KOPT-K1 (cell line): ENCODE measurements around the gene FSD1.

Source experiments
- H3K27ac ChIP-seq: fragments of 200-600 bp; sonication (generic); 2 replicates; pipeline ENCODE4 v1.5.1; 2016; ENCODE audit warnings: antibody characterized with exemption, mild to moderate bottlenecking, low read depth, low read length; ENCODE audit not compliant: poor library complexity, severe bottlenecking
- H3K36me3 ChIP-seq: fragments of 200-600 bp; sonication (generic); 2 replicates; pipeline ENCODE4 v1.5.1; 2017; ENCODE audit warnings: antibody characterized with exemption, mild to moderate bottlenecking, low read length, moderate library complexity; ENCODE audit not compliant: insufficient read depth
- H3K9me3 ChIP-seq: fragments of 200-600 bp; sonication (generic); 2 replicates; pipeline ENCODE4 v1.5.1; 2017; ENCODE audit warnings: antibody characterized with exemption, low read length, mild to moderate bottlenecking; ENCODE audit not compliant: insufficient read depth, poor library complexity, severe bottlenecking

The FSD1 gene

DNA sequence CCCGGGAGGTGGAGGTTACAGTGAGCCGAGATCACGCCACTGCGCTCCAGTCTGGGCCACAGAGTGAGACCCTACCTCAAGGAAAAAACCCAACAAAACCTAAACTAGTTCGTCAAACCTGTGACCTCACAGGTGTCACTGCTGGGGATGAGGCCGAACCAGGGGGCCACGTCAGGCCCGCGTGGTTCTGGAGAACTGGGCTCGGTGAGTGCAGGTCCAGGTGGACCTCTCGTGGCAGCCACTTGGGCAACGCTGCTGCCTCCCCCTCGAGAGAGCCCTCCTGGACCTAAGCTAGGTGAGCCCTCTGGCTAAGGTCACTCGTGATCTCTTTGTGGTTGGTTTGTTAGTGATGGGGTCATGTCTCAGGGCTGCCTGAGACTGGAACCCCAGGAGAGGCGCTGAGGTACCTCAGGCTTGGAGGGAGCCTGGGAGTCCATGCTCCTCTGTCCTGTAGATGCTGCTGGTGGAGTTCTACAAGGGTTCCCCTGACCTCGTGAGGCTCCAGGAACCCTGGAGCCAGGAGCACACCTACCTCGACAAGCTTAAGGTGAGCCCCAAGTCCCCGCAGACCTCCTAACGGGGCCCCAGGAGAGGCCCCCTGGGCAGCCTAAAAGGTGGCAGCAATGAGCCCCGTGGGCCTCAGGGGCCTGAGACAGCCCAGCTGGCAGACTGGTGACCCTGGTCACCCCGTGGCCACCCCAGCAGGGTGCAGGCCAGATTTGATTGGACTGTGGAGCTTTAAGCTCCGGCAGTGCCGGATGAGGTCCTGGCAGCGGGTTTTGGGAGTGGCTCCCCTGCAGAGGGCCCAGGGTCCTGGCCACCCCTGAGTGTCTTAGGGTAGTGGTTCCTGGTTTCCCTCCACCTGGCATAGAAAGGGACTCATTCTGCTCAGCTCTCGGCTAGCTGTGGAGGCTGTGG is 54.6 kb downstream of the FSD1 start:
- H3K36me3 ChIP-seq = peaks cover 80% of the 10 kb centered on the region
- no peak overlapping the region for H3K27ac ChIP-seq
- no peaks in the 10 kb centered on the region for H3K9me3 ChIP-seq

DNA sequence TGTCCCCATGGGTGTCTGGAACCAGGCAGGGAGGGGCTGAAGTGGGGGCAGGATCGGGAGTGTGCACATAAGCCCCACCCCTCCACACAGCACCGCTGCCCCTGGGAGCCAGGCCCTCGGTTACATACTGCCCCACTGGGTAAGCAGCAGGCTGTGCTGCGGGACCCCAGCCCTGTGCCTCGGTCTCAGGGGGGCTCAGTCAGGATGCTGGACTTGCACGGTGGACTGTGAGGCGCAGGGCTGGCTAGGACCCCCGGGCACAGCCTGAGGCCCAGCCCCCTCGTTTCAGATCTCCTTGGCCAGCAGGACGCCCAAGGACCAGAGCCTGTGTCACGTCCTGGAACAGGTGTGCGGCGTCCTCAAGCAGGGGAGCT is 55.2 kb downstream of the FSD1 start:
- Histone ChIP-seq H3K9me3 (no peaks in the 10 kb centered on the region), H3K36me3 (peaks cover 83% of the 10 kb centered on the region), H3K27ac (no peak overlapping the region)

DNA sequence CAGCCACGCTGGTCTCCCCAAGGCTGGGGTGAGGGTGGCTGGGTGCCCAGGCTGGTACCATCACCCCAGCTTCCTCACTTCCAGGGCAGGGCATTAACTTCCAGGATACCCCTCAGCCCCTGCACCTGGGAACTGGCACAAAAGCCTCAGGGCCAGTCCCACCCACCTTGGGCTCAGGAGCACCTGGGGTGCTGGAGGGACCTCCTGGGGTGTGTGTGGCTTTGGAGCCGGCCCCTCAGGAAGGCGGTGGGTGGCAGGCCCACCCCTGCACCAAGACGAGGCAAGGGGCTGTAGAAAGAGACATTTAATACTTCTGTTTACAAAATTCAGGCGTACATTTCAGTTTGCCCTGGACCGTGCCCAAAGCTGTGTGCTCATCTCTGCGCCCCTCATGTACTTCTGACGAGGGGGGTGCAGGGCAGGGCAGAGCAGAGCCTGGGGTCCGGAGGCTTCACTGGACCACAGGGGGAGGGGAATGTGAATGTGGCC is 55.7 kb downstream of the FSD1 start:
- Histone ChIP-seq H3K36me3 (peaks cover 86% of the 10 kb centered on the region), H3K9me3 (no peaks in the 10 kb centered on the region), H3K27ac (no peak overlapping the region)

DNA sequence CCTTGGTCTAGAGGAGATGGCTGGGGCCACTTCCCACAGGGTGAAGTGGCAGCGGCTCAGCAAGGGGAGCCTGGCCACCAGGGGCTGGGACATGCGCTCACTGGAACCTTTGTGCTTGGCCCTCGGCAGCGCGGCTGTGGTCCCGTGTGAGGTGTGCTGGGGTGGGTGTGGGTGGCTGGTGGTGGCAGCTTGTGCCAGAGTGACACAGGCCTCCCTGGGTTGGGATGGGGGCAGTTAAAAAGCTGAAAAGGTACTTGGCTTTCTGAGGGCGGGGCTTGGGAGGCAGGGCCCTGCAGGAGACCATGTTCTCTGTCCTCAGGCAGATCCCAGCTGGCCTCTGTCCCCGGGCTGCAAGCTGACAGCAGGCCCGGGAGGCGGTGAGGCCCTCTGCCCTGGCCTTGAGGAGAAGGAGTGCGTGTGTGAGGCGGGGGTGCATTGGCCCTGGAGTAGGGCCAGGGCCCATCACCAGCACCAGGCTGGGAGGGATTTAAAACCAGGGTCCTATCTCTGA is 56.3 kb downstream of the FSD1 start:
- Histone ChIP-seq H3K36me3 (peaks cover 91% of the 10 kb centered on the region), H3K27ac (no peak overlapping the region), H3K9me3 (no peaks in the 10 kb centered on the region)

DNA sequence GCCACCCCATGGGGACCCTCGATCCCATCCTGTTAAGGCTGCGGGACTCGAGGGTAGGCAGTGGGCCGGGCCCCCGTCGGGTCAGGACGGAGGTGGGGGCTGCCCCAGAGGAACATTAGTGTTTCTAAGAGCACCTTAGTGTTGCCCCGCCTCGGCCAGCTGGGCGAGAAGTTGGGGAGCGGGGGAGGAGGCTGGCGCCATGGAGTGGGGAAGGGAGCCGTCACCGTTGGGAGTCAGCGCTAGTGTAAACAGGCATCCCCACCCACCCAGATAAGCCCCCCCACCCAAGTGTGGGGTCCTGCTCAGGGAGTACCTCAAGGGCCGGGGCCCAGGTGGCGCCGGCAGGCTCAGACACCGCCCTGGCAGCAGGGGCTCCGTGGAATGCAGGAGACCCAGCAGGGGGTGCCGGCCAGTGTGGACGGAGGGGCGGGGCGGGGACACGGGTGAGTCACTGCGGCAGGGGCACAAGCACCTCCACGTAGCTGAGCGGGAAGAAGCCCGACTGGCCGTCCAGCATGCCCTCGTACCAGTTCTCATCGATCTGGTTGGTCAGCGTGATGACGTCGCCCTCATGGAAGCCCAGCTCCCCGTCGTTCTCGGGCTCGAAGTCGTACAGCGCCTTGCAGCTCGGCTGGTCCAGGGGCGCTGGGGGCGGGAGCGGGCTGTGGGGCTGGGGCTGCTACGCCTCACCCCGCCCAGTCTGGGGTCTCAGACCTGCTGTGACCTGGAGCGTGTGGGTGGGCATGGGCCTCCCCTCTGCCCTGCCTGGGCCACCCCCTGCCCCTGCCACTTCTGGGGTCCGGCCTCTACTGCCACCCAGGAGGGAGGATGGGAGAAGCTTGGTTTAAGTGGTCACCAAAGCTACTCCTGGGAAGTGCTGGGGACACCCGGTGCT is 57.0 kb downstream of the FSD1 start:
- no peaks in the 10 kb centered on the region for H3K9me3 ChIP-seq
- H3K36me3 ChIP-seq = peaks cover 94% of the 10 kb centered on the region
- H3K27ac ChIP-seq = no peak overlapping the region

DNA sequence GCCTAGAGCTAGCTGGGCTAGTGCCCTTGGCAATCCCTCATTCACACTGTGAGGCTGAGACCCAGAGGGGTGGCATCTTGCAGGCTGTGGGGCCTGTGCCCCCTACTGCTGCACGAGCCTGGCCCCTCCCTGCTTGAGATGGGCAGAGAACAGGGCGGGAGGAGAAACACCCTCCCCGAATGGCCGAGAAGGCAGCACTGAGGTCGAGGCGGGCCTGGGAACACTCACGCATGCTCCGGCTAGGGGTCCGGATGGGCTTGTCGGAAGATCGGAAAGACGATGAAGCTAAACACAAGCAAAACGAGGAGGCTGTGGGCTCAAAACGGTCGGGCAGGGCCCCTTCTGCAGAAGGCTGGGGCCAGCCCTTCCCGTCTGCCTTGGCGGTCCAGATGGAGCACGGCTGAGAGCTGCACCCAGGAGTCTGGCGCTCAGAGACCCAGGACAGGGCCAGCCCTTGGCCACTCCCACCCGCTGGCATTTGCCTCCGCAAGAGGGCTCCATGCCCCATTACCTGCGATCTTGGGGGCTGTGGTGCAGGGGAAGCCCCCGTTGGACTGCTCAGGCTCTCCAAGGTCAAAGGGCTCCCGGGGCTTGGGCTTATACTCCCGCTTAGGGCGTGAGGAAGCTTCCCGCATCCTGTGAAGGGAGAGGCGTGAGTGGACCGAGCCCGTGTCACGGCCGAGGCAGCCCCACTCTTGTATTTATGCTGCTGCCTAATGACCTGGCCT is 57.9 kb downstream of the FSD1 start:
- peaks cover 93% of the 10 kb centered on the region for H3K36me3 ChIP-seq
- H3K27ac ChIP-seq = no peak overlapping the region
- H3K9me3 ChIP-seq = no peaks in the 10 kb centered on the region

DNA sequence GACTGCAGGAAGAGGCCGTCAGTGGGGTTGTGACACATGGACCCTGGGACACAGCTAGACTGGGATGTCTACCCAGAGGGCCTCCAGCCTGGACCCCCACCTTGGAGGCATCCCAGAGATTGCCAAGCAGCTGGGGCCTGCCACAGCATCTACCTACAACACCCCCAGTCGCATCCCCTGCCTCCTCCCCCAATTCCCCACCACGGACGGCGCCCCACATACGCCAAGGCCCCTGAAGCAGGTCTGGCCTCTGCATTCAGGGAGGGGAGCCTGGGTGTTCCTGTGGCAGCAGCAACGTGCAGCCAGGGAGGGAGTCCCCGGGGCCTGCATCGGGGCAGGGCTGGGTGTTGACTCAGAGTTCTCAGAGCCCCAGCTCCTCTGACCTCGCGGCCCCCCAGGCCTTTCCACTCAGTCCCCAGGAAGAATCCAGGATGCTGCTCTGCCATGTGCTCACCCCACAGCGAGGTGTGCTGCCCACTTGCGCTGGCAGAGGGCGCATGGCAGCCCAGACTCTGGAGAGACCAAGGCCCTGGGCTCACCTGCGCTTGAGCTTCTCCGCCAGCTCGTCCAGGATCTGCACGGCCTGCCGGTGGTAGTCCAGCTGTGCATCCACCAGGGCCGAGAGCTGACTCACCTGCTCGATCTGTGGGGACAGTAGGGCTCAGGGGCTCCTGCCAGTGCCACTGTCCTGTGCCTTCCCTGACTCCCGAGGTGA is 58.6 kb downstream of the FSD1 start:
- peaks cover 86% of the 10 kb centered on the region for H3K36me3 ChIP-seq
- H3K27ac ChIP-seq = no peak overlapping the region

DNA sequence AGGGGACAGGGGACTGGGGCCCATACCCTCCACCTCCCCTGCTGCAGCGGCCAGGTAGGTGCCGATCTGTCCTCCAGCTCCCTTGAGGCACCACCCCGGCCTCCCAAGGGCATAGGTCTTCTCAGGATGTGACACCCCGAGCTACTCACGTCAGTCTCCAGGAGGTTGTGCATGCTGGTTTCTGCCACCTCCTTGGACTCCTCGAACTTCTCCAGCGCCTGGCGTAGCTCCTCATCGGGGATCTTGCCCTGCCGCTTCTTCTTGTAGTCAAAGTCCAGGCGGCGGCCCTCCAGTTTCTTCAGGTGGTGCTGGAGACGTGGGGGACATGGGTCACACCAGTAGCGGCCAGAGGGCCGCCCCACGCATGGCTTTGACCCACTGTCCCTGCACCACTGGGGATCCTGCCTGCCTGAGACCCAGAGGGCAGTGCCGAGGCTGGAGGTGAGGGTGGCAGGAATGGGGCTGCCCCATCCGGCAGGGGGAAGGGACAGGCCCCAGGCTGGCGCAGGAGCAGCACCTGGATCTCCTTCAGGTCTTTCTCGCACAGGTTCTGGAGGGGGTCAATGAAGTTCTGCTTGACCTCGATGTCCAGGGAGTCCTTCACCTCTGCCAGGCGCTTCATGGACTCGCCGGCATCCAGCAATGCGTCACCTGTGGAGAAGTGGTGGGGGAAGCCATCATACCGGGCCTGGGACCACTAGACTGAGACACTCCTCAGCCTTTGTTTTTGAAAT is 59.3 kb downstream of the FSD1 start:
- Histone ChIP-seq H3K9me3 (no peaks in the 10 kb centered on the region), H3K27ac (no peak overlapping the region), H3K36me3 (peaks cover 79% of the 10 kb centered on the region)

More for the DNA sequence above, 58.6 kb downstream of the FSD1 start:
- no peaks in the 10 kb centered on the region for H3K9me3 ChIP-seq

DNA sequence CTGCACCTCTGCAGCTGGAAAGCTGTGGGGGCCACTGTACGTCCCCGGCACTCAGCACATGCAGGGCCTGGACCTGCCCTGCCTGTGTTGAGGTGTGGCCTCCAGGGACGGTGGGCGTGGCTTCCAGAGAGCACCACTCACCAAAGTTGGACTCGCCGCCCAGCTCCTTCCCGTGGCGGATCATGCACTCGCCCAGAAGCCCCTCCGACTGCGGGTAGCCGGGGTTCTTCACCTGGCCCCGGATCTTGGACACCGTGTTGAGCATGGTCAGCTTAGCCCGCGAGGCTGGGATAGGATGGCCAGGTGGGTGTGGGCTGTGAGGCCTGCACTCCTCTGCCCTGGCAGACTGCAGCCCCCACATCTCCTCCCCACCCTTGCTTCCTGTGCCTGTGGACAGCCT is 60.9 kb downstream of the FSD1 start:
- peaks cover 63% of the 10 kb centered on the region for H3K36me3 ChIP-seq

DNA sequence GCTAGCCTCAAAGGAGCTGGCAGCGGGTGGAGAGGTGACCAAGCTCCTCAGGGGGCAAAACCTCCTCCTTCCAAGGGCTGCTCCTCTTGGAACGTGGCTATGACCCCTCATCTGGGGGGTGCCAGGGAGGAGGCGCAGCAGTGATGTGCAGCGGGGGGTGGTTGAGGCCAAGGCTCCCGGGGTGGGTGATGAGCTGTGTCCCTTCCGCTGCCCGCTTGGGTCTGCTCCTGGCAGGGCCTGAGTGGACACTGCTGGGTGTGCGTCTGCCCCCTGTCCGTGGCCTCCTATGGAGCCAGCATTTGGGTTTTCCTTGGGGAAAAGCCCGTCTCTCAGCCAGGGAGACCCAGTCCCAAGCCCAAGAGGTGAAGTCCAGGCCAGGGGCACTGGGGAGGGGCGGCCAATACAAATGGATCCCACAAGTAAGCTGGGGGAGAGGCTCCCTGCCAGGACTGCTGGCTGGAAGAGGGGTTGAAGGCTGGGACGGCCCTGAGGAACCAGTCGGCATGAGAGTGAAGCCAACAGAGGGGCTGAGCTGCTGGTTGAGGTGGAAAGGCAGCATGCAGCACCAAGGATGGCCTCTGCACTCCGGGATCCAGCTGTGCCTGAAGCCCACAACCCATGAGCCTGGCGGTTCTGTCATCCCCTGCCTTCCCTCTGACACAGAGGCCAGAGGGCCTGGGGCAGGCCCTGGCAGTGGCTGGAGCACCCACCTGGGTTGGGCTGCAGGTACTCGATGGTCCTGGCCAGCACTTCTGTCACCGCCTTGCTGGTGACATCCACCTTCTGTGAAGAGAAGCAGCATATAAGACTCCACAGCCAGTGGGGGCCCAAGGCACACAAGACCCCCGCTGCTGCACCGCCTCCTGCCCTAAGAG is 61.6 kb downstream of the FSD1 start:
- Histone ChIP-seq H3K36me3 (peaks cover 56% of the 10 kb centered on the region), H3K27ac (no peak overlapping the region), H3K9me3 (no peaks in the 10 kb centered on the region)

More for the DNA sequence above, 60.9 kb downstream of the FSD1 start:
- no peak overlapping the region for H3K27ac ChIP-seq
- no peaks in the 10 kb centered on the region for H3K9me3 ChIP-seq

DNA sequence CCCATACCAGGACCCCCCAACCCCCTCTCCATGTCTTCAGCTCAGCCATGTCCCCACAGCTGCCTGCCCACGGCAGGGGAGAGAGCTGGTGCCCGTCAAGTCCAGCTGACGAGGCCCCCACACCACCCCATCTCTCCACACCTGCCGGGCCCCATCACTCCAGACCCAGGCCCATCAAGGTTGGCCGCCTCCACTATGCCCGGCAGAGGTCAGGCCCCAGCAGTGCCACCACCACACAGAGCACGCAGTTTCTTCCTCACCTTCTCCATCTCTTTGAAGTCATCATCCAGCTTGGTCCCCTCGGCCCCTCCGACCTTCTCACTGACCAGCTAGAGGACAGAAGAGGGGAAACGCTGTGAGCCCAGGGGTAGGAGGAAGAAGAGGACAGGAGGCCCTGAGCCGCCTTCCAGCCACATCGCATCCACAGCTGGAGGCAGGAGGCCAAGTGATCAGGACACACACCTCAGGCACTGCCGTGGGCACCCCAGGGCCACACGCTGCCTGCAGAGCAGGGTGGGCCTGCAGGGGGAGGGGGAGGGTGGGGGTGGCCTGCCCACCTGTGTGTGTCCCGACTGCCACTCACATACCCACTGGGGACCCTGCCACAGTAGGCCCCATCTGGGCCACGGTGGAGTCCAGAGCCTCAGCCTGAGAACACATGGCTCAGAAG is 62.4 kb downstream of the FSD1 start:
- Histone ChIP-seq H3K9me3 (no peaks in the 10 kb centered on the region), H3K36me3 (peaks cover 48% of the 10 kb centered on the region), H3K27ac (no peak overlapping the region)

DNA sequence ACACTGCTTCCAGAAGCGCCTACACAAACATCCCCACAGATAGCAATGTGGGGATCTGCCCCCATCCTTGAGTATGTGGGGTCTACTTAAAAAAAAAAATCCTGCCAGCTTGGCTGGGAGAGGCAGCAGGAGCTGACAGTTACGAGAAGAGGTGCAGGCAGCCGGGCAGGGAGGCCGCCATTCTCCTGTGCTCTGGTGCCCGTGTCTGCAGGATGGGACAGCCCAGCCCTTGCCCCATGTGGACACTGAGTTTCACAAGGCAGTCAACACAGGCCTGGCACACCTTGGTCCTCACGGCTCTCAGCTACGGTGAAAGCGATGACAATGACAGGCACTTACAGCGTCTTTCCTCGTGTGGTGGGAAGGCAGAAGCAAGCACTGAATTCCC is 62.9 kb downstream of the FSD1 start:
- no peak overlapping the region for H3K27ac ChIP-seq
- H3K36me3 ChIP-seq = peaks cover 43% of the 10 kb centered on the region

More for the DNA sequence above, 62.9 kb downstream of the FSD1 start:
- no peaks in the 10 kb centered on the region for H3K9me3 ChIP-seq
